Breast epithelium (tissue), 4 donors: ENCODE results near the gene FTH1. TPM values are rescaled to one million over a fixed set of nuclear protein-coding genes. Genes with fewer than 3 reads are reported as not detected.

ENCODE experiments used
- DNase-seq, 2 donors: peaks; one replicate each; pipeline ENCODE4 v3.0.0-alpha.2; 2019; ENCODE audit warnings: low spot score in 2 of 2
- H3K27ac ChIP-seq, 2 donors: fragments of 200-600 bp; sonication (generic) in 1 of 2; one replicate each; pipeline ENCODE4 v1.5.1; 2016 to 2019; ENCODE audit warnings: mild to moderate bottlenecking in 1 of 2
- H3K27me3 ChIP-seq, 2 donors: fragments of 200-600 bp; sonication (generic) in 1 of 2; one replicate each; pipeline versions ENCODE4 v1.5.1 to v1.6.0; 2017 to 2019; ENCODE audit warnings: control low read depth in 1 of 2, mild to moderate bottlenecking in 1 of 2
- H3K36me3 ChIP-seq: fragments of 200-600 bp; one replicate; pipeline ENCODE4 v1.5.1; 2019
- H3K4me1 ChIP-seq, 2 donors: fragments of 200-600 bp; sonication (generic); one replicate each; pipeline ENCODE4 v1.5.1; 2016 to 2019; ENCODE audit warnings: control low read depth in 1 of 2
- H3K4me3 ChIP-seq, 3 donors: fragments of 200-600 bp; sonication (generic); 1 replicate in 2 of 3; 2 replicates in 1 of 3; pipeline ENCODE4 v1.5.1; 2016 to 2019; ENCODE audit warnings: mild to moderate bottlenecking in 3 of 3, moderate library complexity in 2 of 3
- H3K9me3 ChIP-seq, 2 donors: fragments of 200-600 bp; sonication (generic) in 1 of 2; one replicate each; pipeline ENCODE4 v1.5.1; 2016 to 2019; ENCODE audit warnings: control low read depth in 1 of 2
- POLR2A ChIP-seq: fragments of 450-650 bp; IDR thresholded peaks from one replicate; pipeline ENCODE4 v1.6.1; 2016; ENCODE audit warnings: antibody characterized with exemption, mild to moderate bottlenecking, moderate library complexity
- POLR2AphosphoS5 ChIP-seq, 3 donors: sonication (generic); formaldehyde crosslinking; IDR thresholded peaks; one replicate each; pipeline ENCODE4 v1.6.1; 2017; ENCODE audit warnings: antibody characterized with exemption in 3 of 3
- intact Hi-C: fragments of 100-400 bp; cut with DNase I; formaldehyde crosslinking; loops from one replicate; pipeline ENCODE4 v1.15.1; 2023; ENCODE audit warnings: low total_unique reads
- total RNA-seq, 3 donors: library from RNA; depleted of rRNA; stranded (reverse); fragments of >200 nt; gene quantifications; one replicate each; pipeline ENCODE4 v1.1.0, GENCODE V29; 2016
- TF ChIP-seq, protein P1 (sequence below), 3 donors: fragments of 450-650 bp; IDR thresholded peaks; one replicate each; pipeline ENCODE4 v1.5.1; 2016 to 2017; ENCODE audit warnings: antibody characterized with exemption in 3 of 3, mild to moderate bottlenecking in 3 of 3, moderate library complexity in 3 of 3

Gene FTH1
- total RNA-seq, 3 donors from 2014 or later: 2,151 to 6,439 (median 3,491) TPM

- intact Hi-C loops: no loop called here
- Histone ChIP-seq H3K4me1 (peaks cover 11 to 22% of the 10 kb centered on the region in 2 donors), H3K27ac (peak overlapping the region; percentile 59 to 95), H3K27me3 (no peaks in the 10 kb centered on the region), H3K36me3 (no peaks in the 10 kb centered on the region), H3K9me3 (no peaks in the 10 kb centered on the region), H3K4me3 (peak overlapping the region in 1 of 3 donors; percentile 92)
- TF ChIP-seq POLR2AphosphoS5 (IDR thresholded peaks at IDR 0.05) (no peak), POLR2A (no peak)
- TF ChIP-seq, protein P1, sequence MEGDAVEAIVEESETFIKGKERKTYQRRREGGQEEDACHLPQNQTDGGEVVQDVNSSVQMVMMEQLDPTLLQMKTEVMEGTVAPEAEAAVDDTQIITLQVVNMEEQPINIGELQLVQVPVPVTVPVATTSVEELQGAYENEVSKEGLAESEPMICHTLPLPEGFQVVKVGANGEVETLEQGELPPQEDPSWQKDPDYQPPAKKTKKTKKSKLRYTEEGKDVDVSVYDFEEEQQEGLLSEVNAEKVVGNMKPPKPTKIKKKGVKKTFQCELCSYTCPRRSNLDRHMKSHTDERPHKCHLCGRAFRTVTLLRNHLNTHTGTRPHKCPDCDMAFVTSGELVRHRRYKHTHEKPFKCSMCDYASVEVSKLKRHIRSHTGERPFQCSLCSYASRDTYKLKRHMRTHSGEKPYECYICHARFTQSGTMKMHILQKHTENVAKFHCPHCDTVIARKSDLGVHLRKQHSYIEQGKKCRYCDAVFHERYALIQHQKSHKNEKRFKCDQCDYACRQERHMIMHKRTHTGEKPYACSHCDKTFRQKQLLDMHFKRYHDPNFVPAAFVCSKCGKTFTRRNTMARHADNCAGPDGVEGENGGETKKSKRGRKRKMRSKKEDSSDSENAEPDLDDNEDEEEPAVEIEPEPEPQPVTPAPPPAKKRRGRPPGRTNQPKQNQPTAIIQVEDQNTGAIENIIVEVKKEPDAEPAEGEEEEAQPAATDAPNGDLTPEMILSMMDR (IDR thresholded peaks at IDR 0.05): no peak
- DNase-seq: peak in 1 of 2 donors; percentile 23
These were observed 48.3 kb downstream of the FTH1 start for GRCh38 chr11:61918938-61919704.

DNA sequence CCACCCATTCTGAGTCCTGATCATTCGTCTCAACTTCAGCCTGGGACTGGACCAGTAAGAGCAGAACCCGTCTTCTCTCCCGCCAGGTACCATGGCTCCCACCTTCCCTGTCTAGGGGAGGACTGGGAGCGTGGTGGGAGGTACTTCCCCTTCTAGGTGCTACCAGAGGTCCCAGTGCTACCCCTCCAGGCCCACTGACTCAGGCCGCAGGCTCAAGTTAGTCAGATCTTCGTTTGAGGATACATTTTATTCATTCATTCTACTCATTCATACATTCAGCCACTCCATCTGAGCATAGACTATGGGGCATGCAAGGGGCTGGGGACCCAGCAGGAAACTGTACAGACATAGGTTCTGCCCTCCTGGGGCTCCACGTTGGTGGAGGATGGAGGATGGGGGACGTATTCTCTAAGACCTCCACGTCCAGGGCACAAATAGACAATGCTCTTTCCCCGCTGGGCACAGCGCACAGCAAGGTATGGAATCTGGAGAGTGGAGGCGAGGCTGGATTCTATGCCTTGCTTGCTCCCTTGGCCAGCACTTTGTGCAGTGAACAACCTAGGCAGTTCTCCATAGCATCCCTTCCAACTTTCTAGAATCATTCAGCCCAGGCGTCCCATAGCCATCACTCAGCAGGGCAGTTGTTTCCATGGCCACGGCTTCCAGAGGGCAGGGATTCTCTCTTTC is 49.0 kb downstream of the FTH1 start:
- H3K27me3 ChIP-seq: no peaks in the 10 kb centered on the region
- H3K4me3 ChIP-seq: peak overlapping the region; percentile 67 to 92 (median 82)
- peaks cover 7 to 17% of the 10 kb centered on the region in 2 donors for H3K4me1 ChIP-seq
- intact Hi-C loops: no loop called here
- DNase-seq: no peak
- TF ChIP-seq POLR2AphosphoS5 (IDR thresholded peaks at IDR 0.05) (no peak), POLR2A (no peak)
- TF ChIP-seq, protein P1 (IDR thresholded peaks at IDR 0.05): no peak
- H3K36me3 ChIP-seq: no peaks in the 10 kb centered on the region
- H3K27ac ChIP-seq: peak overlapping the region; percentile 59 to 95
- H3K9me3 ChIP-seq: no peaks in the 10 kb centered on the region

DNA sequence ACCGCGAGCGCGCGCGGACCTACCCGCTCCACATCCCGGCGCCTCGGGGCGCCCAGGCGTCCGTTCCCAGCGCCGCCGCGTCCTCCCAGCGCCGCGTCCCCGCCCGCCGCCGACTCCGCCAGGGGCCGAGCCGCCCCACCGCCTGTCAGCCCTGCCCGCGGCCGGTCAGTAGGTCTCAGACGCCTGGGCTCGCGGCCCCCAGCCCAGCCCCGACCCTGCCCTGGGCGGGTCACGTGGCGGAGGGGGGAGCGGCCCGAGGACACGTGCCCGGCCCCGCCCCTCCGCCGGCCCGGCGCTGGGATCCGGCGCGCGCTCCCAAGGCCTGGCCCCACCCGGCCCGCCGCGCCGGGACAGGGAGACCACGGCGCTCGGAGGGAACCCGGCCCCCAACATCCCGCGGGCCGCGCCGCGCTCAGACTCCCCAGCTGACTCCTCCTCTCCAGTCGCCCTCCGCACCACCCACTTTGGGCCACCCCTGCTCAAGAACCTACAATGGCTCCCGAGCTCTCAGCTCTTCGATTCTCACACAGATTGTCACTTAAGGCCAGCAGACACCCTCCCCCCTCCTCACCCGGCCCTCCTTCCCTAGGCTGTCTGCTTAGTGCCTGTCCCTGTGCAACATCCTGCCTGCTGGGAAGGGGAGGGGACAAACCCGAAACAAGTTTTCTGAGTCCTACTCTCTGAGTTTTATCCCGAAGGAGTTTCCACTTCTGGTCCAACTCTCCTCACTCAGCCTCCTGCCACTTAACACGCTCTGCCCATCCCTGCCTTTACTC is 49.9 kb downstream of the FTH1 start, which contains the start of gene RAB3IL1:
Gene RAB3IL1, minus strand, starts transcription at position 233 of the 776 bp plus-strand sequence. Its CDS starts 199 bp downstream, at position 34.
- Histone ChIP-seq H3K4me3 (peak within 1 kb of the TSS; percentile 67 to 92 (median 82)), H3K36me3 (no peaks in the 10 kb centered on the region), H3K4me1 (peaks cover 0 to 9% of the 10 kb centered on the region in 2 donors), H3K9me3 (no peaks in the 10 kb centered on the region), H3K27me3 (no peaks in the 10 kb centered on the region), H3K27ac (peak within 1 kb of the TSS; percentile 59 to 95)
- peak; percentile 16 for TF ChIP-seq POLR2A
- TF ChIP-seq, protein P1 (IDR thresholded peaks at IDR 0.05): no peak
- TF ChIP-seq POLR2AphosphoS5 (IDR thresholded peaks at IDR 0.05): peak in 2 of 3 donors; percentile 29 to 70
- DNase-seq: no peak
- intact Hi-C loops: no loop called here

DNA sequence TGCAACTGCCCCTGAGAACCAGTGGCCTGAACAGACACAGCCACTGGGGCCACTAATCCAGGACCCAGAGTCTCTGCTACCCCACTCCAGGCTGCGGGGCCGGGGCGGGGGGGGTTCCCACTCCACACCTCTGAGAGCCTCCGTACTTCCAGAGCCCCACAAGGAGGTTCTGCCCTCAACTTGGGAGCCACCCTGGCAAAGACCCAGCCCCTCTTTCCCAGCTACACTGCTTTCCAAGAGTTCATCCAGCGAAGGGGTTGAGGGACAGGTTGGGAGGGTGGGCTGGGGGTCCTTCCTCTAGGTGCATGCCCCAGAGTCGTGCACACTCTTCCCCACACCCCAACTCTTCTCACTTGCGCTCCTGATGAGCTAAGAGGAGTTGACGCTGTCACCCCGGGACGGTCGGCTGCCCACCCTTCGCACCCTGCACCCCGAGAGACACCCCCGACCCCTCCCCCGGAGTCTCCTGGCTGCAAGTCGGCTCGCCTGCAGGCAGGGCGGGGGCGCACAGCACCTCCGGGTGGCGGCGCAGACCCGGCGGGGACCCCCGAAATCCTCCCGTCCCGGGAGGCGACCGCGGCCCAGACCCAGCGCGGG is 50.6 kb downstream of the FTH1 start:
- Histone ChIP-seq H3K4me1 (peaks cover 0 to 9% of the 10 kb centered on the region in 2 donors), H3K36me3 (no peaks in the 10 kb centered on the region), H3K9me3 (no peaks in the 10 kb centered on the region), H3K27ac (peak overlapping the region; percentile 59 to 95), H3K27me3 (no peaks in the 10 kb centered on the region), H3K4me3 (peak overlapping the region; percentile 67 to 92 (median 82))
- no peak for DNase-seq
- intact Hi-C loops: no loop called here
- no peak for TF ChIP-seq POLR2A

DNA sequence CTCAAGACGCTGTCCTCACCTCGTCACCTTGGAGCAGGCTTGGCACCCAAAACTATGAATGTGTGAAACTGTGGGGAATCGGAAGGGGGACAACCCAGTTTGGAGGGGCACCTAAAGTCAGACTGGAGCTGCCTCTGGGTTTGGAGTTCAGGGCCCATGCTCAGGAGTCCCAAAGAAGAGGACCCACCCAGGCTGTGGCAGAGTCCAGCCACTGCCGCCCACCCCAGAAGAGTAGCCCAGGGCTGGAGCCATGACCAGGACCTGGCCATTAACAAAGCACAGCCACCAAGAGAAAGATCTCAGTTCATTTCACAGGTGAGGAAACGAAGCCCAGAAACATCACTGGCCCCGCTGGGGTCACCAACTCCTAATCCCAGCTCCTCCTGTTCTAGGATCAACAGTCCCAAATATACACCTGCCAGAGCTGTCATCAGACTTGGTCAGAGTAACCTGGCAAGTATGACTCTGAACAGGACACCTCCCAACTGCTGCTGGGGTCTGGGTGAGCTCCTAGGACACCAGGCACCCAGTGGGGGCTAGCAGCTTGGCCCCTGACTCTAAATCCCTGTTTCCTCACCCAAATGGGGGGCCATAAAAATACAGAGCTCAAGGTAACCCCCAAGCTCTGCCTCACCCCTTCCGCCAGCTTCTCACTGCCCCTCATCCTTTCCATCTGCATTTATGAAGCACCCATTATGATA is 52.8 kb downstream of the FTH1 start:
- Histone ChIP-seq H3K27me3 (no peaks in the 10 kb centered on the region), H3K9me3 (no peaks in the 10 kb centered on the region), H3K36me3 (no peaks in the 10 kb centered on the region), H3K4me3 (peak overlapping the region; percentile 67 to 92 (median 82)), H3K27ac (peak overlapping the region; percentile 17 to 85), H3K4me1 (peaks cover 0 to 6% of the 10 kb centered on the region in 2 donors)
- intact Hi-C loops: no loop called here
- no peak for DNase-seq
- TF ChIP-seq, protein P1 (IDR thresholded peaks at IDR 0.05): no peak
- TF ChIP-seq POLR2A: no peak
- no peak for TF ChIP-seq POLR2AphosphoS5 (IDR thresholded peaks at IDR 0.05)
